Esophagus muscularis mucosa (tissue), 4 donors: ENCODE measurements around the gene CYBRD1.

ENCODE experiments used
- CTCF ChIP-seq, 3 experiments: fragments of 200-600 bp in 2 of 3; fragments of 450-650 bp in 1 of 3; sonication (generic) in 2 of 3; IDR thresholded peaks; one replicate each; pipeline ENCODE4 v1.5.1; 2017 to 2019; ENCODE audit warnings: antibody characterized with exemption in 3 of 3, mild to moderate bottlenecking in 2 of 3, moderate library complexity in 1 of 3
- EP300 ChIP-seq: sonication (generic); formaldehyde crosslinking; IDR thresholded peaks from one replicate; pipeline ENCODE4 v1.6.1; 2017; ENCODE audit warnings: antibody characterized with exemption
- POLR2A ChIP-seq: fragments of 450-650 bp; IDR thresholded peaks from one replicate; pipeline ENCODE4 v1.6.1; 2017; ENCODE audit warnings: antibody characterized with exemption, moderate library complexity, mild to moderate bottlenecking, low read depth
- POLR2AphosphoS5 ChIP-seq, 2 donors: sonication (generic); formaldehyde crosslinking; IDR thresholded peaks; one replicate each; pipeline ENCODE4 v1.6.1; 2017; ENCODE audit warnings: antibody characterized with exemption in 2 of 2

DNA sequence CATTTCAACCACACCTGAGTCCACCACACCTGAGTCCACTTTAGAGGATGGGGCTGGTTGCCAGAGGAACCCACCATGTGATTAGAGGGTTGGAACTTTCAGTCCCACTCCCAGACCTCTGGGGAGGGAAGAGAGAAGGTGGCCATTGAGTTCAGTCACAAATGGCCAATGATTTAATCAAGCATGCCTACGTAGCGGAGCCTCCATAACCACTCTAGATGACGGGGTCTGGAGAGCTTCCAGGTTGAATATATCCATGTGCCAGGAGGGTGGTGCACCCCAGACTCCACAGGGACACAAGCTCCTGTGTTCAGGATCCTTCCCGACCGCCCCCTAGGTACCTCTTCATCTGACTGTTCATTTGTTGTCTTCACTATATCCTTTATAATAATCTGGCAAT, 53.3 kb downstream of the CYBRD1 start:
- TF ChIP-seq POLR2A = no peak
- TF ChIP-seq CTCF (IDR thresholded peaks at IDR 0.05) = no peak
- TF ChIP-seq POLR2AphosphoS5 (IDR thresholded peaks at IDR 0.05) = no peak
- TF ChIP-seq EP300 = no peak
